ENCODE data around the gene PRSS36.
A peak's percentile ranks its signal among the peaks of the same experiment; 100 is the strongest.
"Not testable (repeated sequence)": the region's sequence is repeated elsewhere in the genome, so short reads cannot be mapped to it uniquely, and the experiment has no call there.

Gene PRSS36

DNA sequence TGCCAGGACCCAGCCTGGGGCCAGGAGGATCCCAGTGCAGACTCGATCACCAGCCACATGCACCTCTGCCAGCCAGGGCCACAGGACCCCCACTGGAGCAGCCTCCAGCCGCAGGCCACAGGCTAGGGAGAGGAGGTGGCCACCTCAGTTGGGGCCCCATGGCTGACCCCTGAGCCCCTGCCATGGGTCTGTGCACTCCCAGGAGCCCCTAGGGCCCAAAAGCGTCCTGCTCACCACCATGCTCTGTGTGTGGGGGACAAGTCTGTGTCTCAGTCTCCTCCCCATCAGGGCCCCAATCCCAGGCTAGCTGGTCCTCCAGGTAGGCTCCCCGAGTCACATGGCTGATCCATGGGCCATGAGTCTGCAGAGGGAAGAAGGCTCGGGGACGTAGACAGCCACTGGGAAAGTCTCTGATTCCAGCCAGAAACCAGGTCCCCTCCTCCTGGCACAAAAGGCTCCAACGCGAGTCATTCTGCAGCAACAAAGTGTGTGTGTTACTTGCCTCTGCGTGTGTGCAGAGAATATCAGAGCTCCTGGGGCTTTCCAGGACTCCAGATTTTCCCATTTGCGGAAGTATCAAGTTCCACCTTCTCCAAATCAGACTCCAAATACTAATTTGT lies 8.3 kb downstream of the PRSS36 start:
- peak; percentile 81 for DNase-seq

- DNase-seq: not testable (repeated sequence)
Observed at GRCh38 chr16:31141071-31141469, 8.8 kb downstream of the PRSS36 start.

- DNase-seq: no peak
Observed at GRCh38 chr16:31138621-31139578, 11.0 kb downstream of the PRSS36 start.

DNA sequence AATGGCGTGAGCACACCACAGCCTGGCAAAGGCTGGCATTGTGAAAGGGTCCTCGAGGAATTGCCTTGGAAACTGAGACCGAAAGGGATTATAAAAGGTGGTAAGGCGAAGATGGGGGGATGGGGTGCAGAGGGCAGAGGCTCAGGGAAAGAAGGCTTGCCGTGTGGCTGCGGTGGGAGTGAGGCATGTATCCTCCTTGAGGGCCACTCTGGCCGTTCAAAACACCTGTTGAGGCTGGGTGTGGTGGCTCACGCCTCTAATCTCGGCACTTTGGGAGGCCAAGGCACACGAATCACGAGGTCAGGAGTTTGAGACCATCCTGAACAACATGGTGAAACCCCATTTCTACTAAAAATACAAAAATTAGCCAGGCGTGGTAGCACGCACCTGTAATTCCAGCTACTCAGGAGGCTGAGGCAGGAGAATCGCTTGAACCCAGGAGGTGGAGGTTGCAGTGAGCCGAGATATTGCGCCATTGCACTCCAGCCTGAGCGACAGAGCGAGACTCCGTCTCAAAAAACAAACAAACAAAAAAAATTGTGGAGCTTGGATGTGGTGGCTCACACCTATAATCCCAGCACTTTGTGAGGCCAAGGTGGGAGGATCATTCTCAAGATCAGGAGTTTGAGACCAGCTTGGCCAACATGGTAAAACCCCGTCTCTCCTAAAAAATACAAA lies 12.9 kb downstream of the PRSS36 start:
- DNase-seq: not testable (repeated sequence)

- DNase-seq: no peak
Observed at GRCh38 chr16:31136287-31136662, 13.6 kb downstream of the PRSS36 start.

DNA sequence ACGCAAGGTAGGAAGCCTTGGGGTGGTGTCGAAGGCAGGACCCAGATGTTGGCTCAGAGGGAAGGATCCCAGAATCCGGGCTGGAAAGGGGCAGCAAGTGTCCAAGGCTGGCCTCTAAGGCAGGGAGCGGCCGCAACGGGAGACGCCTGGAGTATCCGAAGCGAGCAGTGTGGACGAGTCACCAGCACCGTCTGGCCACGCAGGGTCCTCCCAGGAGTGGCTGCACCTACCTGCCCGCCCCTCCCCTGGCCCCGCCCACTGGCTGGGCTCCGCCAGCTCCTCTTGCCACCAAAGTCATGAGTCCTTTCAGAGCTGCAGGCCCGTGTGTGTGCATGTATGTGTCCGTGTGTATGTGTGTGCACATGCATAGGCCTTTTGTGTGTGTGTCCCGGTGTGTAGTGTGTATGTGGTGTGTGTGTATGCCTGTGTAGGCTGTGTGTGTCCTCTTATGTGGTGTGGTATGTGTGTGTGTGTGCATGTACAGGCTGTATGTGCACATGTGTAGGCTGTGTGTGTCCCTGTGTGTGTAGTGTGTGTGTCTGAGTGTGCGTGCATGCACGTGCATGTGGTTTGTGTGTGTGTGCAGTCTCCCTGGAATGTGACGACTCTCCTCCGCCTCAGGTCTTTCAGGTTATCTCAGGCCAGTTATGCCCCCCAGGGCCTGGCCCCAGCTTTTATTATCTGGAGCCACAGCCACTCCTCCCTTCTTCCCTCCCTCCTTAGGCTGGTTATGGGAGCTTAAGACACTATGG lies 14.2 kb downstream of the PRSS36 start, which contains the start of gene PRSS8:
PRSS8 (minus strand) TSS at position 193 of the 752 bp plus-strand sequence. CDS start 229 bp downstream, outside the sequence.
- no peak for DNase-seq

- DNase-seq: no peak
Observed at GRCh38 chr16:31134625-31135534, 15.0 kb downstream of the PRSS36 start.

DNA sequence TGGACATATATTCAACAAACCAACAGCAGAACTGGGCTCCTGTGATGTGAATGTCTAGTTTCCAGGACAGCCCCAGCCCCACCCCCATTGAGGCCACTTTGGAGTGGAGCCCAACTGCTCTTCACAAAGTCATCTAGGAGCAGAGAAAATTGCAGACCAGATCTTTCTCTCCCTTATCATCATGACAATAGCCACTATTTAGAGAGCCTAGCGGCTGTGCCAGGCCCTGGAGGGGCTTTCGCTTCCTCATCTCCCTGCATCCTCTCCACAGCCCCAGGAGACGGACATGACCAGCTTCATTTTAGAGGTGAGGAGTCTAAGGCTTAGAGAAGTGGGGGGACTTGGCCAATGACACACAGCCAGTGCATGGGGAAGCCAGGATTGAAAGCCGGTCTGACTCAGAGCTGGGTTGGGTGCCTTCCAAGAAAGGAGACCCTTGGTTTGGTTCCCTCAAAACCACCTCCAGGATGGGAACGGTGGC lies 15.7 kb downstream of the PRSS36 start:
- DNase-seq: no peak

- DNase-seq: no peak
Observed at GRCh38 chr16:31133046-31133501, 16.8 kb downstream of the PRSS36 start.

- DNase-seq: no peak
Observed at GRCh38 chr16:31132303-31132979, 17.4 kb downstream of the PRSS36 start.

DNA sequence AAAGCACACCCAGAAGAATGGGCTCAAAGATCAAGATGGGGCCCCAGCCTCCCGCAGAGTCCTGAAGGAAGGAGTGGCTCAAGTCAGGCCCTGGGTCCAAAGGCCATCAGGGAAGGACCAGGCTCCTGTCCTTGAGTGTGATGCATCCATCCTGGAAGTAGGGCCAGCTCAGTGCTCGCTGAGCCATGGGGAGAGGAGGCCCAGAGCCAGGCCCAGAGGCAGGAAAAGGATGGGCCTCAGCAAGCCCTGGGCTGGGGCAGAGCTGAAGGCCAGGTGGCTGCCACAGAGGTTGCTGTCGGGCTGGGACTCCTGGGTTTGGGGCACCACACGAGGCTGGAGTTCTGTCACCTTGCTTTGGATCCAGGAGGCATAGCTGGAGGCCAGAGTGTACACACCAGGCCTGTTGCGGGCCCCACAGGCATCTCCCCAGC lies 18.0 kb downstream of the PRSS36 start:
- no peak for DNase-seq

DNA sequence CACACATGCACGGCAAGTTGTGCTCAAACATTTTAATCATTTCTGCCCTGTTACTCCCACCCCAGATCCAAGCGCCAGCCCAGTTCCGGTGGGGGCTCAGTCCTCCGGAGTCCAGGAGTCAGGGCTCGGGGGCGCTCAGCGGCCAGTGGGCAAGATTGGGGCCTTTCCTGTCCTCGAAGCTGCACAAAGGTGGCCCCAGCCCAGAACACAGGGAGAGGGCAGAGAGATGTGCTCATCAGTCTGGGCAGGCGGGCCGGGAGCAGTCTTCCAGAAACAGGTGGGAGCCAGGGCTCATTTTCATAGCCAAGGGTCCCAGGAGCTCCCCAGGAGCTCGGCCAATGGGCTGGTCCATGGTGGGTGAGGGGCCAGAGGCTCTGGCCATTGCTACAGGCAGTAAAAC lies 18.4 kb downstream of the PRSS36 start:
- DNase-seq: no peak

DNA sequence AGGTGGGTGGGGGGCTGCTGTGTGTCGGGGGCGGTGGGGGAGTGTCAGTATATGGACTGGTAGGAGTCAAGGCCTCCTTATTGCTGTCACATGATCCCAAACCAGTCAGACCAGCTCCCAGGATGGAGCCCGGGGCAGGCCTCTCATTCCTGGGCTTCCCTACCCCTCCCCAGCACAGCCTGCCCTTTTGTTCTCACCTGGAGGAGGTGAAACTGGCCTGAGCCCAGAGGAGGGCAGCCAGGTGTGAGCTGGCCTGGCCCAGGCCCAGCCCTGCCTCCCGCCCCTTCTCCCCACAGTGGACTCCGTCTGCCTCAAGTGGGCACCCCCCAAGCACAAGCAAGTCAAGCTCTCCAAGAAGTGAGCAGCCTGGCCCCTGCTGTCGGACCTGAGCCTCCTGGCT lies 19.0 kb downstream of the PRSS36 start:
- no peak for DNase-seq

- no peak for DNase-seq
Observed at GRCh38 chr16:31130336-31130891, 19.5 kb downstream of the PRSS36 start.

DNA sequence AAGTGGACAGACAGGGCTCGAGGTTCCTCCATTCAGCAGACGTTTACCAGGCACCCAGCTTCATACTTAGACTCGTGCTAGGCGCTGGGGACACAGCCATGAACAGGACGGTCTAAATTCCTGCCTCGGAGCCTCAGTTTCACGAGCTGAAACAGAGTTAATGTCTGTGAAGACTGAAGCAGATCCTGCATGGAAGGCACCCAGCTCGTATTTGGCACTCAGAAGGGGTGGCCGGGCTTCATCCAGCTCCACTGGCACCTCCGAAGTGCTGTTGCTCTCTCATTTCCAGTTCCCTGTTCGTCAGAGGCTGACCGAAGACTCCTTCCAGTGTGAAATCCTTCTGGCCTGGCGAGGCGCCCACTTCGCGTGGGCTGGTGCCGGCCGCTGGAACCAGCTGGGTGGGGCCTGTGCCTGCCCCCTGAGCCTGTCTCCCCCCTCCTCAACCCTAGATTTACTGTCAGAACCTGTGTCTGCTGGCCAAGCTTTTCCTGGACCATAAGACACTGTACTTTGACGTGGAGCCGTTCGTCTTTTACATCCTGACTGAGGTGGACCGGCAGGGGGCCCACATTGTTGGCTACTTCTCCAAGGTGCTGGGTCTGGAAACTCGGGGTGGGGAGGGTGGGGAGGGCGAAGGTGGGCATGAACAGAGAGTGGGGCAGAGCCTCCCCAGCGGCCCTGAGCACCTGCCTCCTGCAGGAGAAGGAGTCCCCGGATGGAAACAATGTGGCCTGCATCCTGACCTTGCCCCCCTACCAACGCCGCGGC lies 20.1 kb downstream of the PRSS36 start:
- DNase-seq: no peak

GRCh38 chr16:31128711-31129567 lies 20.9 kb downstream of the PRSS36 start:
- peak; percentile 29 for DNase-seq

DNA sequence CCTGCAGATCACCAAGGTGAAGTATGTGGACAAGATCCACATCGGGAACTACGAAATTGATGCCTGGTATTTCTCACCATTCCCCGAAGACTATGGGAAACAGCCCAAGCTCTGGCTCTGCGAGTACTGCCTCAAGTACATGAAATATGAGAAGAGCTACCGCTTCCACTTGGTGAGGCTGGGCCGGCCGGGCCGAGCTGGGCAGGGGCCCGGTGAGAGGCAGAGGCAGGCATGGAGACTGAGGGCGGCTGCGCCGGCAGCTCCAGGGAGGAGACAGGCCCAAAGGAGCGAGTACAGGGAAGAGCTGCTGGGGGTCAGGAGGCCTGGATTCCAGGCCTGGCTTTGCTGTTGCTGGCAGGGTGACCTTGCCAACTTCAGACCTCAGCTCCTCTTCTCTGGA lies 22.7 kb downstream of the PRSS36 start:
- no peak for DNase-seq

- no peak for DNase-seq
Observed at GRCh38 chr16:31125844-31126243, 24.0 kb downstream of the PRSS36 start.

GRCh38 chr16:31120129-31120528 lies 29.7 kb downstream of the PRSS36 start:
- DNase-seq: no peak

Measured in KG1 (cell line).